ENCODE results near the gene DHRSX. TPM values are rescaled to one million over a fixed set of nuclear protein-coding genes. Genes with fewer than 3 reads are reported as not detected.
"Not testable (repeated sequence)": the region's sequence is repeated elsewhere in the genome, so short reads cannot be mapped to it uniquely, and the experiment has no call there.

DHRSX gene
- total RNA-seq, 4 donors from 2014 or later = 8.2 to 35.7 (median 16.1) TPM

DNA sequence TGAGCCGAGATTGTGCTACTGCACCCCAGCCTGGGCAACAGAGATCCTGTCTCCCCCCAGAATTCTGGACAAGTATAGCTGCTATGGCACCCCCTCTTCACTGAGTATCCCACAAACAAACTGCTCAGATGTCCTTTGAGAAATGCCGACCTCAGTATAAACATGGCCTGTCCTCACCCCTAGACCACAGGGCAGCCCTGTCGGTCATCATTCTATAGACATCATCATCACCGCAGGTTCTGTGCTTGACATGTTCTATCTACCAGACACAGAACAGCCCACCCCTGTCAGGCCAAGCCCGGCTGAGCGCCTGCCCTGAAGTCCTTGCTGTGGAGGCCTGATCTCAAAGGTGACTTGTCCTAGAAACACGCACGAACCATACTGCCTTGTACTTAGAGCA is 232.9 kb downstream of the DHRSX start:
- WGBS = 81% methylated on average over 8 of the region's 8 CpGs
- H3K4me1 ChIP-seq = no peaks in the 10 kb centered on the region

DNA sequence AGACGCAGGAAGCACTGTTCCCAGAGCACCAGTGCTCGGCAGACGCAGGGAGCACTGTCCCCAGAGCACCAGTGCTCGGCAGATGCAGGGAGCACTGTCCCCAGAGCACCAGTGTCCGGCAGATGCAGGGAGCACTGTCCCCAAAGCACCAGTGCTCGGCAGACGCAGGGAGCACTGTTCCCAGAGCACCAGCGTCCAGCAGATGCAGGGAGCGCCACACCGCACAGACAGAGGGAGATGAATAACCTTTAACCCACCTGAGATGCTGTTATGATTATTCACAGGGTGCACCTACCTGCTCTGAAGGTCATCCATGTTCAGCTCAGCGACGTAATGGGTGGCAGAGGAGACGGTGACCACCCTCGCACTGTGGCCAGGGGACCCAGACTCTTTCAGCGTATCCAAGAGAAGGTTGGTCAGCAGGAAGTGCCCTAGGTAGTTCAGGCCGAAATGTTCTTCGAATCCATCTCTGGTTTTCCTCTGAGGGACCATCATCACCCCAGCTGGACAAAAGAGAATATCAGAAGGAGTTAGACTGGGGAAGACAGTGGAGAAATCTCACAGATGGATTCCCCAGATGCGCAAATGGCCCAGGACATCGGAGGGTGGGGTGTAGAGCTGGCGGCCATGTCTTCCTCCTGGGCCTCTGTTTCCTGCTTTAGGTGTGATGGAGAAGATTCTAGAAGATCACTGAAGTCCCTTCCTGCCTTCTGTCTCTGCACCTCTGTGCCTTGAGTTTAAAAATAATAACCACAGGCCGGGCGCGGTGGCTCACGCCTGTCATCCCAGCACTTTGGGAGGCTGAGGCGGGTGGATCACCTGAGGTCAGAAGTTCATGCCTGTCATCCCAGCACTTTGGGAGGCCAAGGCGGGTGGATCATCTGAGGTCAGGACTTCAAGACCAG is 234.1 kb downstream of the DHRSX start:
- DNase-seq (ENCODE audit: low spot score in 2 of 2) = peak; percentile 5 to 66
- H3K4me1 ChIP-seq = peaks cover 5% of the 10 kb centered on the region
- H3K27ac ChIP-seq = no peak overlapping the region
- 95% methylated on average over 10 of the region's 26 CpGs for WGBS
- TF ChIP-seq, protein P1, sequence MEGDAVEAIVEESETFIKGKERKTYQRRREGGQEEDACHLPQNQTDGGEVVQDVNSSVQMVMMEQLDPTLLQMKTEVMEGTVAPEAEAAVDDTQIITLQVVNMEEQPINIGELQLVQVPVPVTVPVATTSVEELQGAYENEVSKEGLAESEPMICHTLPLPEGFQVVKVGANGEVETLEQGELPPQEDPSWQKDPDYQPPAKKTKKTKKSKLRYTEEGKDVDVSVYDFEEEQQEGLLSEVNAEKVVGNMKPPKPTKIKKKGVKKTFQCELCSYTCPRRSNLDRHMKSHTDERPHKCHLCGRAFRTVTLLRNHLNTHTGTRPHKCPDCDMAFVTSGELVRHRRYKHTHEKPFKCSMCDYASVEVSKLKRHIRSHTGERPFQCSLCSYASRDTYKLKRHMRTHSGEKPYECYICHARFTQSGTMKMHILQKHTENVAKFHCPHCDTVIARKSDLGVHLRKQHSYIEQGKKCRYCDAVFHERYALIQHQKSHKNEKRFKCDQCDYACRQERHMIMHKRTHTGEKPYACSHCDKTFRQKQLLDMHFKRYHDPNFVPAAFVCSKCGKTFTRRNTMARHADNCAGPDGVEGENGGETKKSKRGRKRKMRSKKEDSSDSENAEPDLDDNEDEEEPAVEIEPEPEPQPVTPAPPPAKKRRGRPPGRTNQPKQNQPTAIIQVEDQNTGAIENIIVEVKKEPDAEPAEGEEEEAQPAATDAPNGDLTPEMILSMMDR (IDR thresholded peaks at IDR 0.05) = no peak
- no peak for TF ChIP-seq POLR2A (IDR thresholded peaks at IDR 0.05)
- no peak for TF ChIP-seq POLR2AphosphoS5 (IDR thresholded peaks at IDR 0.05)
- no peak for TF ChIP-seq EP300 (IDR thresholded peaks at IDR 0.05)
- peaks cover 23% of the 10 kb centered on the region for H3K36me3 ChIP-seq
- H3K9me3 ChIP-seq = no peaks in the 10 kb centered on the region
- H3K4me3 ChIP-seq = no peak overlapping the region
- no peaks in the 10 kb centered on the region for H3K27me3 ChIP-seq

More for the DNA sequence above, 232.9 kb downstream of the DHRSX start:
- H3K9me3 ChIP-seq = no peaks in the 10 kb centered on the region
- H3K4me3 ChIP-seq = no peak overlapping the region
- peak in 1 of 2 donors; percentile 44 for DNase-seq (ENCODE audit: low spot score in 2 of 2)
- no peak overlapping the region for H3K27ac ChIP-seq
- peaks cover 23% of the 10 kb centered on the region for H3K36me3 ChIP-seq
- TF ChIP-seq POLR2AphosphoS5 (IDR thresholded peaks at IDR 0.05) (no peak), POLR2A (IDR thresholded peaks at IDR 0.05) (no peak), EP300 (IDR thresholded peaks at IDR 0.05) (no peak)
- TF ChIP-seq, protein P1 (IDR thresholded peaks at IDR 0.05) = no peak
- H3K27me3 ChIP-seq = no peaks in the 10 kb centered on the region

DNA sequence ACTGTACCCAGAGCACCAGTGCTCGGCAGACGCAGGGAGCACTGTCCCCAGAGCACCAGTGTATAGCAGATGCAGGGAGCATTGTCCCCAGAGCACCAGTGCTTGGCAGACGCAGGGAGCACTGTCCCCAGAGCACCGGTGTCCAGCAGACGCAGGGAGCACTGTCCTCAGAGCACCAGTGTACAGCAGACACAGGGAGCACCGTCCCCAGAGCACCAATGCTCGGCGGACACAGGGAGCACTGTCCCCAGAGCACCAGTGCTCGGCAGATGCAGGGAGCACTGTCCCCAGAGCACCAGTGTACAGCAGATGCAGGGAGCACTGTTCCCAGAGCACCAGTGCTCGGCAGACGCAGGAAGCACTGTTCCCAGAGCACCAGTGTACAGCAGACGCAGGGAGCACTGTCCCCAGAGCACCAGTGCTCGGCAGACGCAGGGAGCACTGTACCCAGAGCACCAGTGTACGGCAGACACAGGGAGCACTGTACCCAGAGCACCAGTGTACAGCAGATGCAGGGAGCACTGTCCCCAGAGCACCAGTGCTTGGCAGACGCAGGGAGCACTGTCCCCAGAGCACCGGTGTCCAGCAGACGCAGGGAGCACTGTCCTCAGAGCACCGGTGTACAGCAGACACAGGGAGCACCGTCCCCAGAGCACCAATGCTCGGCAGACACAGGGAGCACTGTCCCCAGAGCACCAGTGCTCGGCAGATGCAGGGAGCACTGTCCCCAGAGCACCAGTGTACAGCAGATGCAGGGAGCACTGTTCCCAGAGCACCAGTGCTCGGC is 234.9 kb downstream of the DHRSX start:
- H3K4me1 ChIP-seq, H3K4me3 ChIP-seq, H3K27me3 ChIP-seq, H3K9me3 ChIP-seq, H3K27ac ChIP-seq: not testable (repeated sequence)
- peaks cover 23% of the 10 kb centered on the region for H3K36me3 ChIP-seq
- no CpG with 5 or more reads among the region's 23 CpGs for WGBS
- peak; percentile 7 to 19 for DNase-seq (ENCODE audit: low spot score in 2 of 2)

DNA sequence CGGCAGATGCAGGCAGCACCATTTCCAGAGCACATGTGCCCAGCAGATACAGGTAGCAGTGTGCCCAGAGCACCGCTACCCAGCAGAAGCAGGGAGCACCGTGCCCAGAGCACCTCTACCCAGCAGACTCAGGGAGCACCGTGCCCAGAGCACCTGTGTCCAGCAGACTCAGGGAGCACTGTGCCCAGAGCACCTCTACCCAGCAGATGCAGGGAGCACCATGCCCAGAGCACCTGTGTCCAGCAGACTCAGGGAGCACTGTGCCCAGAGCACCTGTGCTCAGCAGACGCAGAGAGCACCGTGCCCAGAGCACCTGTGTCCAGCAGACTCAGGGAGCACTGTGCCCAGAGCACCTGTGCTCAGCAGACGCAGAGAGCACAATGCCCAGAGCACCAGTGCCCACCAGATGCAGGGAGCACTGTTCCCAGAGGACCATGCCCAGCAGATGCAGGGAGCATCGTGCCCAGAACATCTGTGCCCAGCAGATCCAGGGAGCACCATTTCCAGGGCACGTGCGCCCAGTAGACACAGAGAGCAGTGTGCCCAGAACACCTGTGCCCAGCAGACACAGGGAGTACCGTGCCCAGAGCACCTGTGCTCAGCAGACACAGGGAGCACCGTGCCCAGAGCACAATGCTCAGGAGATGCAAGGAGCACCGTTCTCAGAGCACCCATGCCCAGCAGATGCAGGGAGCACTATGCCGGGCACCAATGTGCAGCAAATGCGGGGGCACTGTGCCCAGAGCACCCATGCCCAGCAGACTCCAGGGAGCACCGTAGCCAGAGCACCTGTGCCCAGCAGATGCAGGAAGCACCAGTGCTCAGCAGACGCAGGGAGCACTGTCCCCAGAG is 236.4 kb downstream of the DHRSX start:
- 85% methylated on average over 15 of the region's 17 CpGs for WGBS
- no peak overlapping the region for H3K4me3 ChIP-seq
- peak; percentile 24 to 26 for DNase-seq (ENCODE audit: low spot score in 2 of 2)
- H3K36me3 ChIP-seq = peaks cover 23% of the 10 kb centered on the region
- TF ChIP-seq EP300 (IDR thresholded peaks at IDR 0.05) = no peak
- TF ChIP-seq, protein P1 (IDR thresholded peaks at IDR 0.05) = no peak
- H3K27ac ChIP-seq = no peak overlapping the region
- peaks cover 5% of the 10 kb centered on the region for H3K4me1 ChIP-seq
- H3K9me3 ChIP-seq = no peaks in the 10 kb centered on the region
- H3K27me3 ChIP-seq = no peaks in the 10 kb centered on the region

DNA sequence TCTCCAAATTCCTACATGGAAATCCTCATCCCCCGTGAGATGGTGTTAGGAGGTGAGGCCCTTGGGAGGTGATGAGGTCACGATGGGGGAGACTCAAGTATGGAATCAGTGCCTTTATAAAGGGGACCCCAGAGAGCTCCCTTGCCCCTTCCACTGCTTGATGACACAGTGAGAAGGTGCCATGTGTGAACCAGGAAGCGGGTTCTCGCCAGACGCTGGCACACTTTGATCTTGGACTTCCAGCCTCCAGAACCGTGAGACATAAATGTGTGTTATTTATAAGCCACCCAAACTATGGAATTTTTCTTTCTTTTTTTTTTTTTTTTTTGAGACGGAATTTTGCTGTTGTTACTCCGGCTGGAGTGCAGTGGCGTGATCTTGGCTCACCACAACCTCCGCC is 237.6 kb downstream of the DHRSX start:
- WGBS = 95% methylated on average over 10 of the region's 10 CpGs
- peak; percentile 3 to 36 for DNase-seq (ENCODE audit: low spot score in 2 of 2)
- H3K36me3 ChIP-seq = peaks cover 23% of the 10 kb centered on the region
- no peak for TF ChIP-seq POLR2A (IDR thresholded peaks at IDR 0.05)
- TF ChIP-seq, protein P1 (IDR thresholded peaks at IDR 0.05) = no peak
- no peak for TF ChIP-seq POLR2AphosphoS5 (IDR thresholded peaks at IDR 0.05)
- TF ChIP-seq EP300 (IDR thresholded peaks at IDR 0.05) = no peak
- peaks cover 5% of the 10 kb centered on the region for H3K4me1 ChIP-seq
- no peaks in the 10 kb centered on the region for H3K9me3 ChIP-seq
- no peak overlapping the region for H3K4me3 ChIP-seq
- H3K27ac ChIP-seq = no peak overlapping the region
- H3K27me3 ChIP-seq = no peaks in the 10 kb centered on the region
